Right lobe of liver (tissue), 6 donors: ENCODE measurements around the gene SLC4A4. TPM values are rescaled to one million over a fixed set of nuclear protein-coding genes. Genes with fewer than 3 reads are reported as not detected.
A peak's percentile ranks its signal among the peaks of the same experiment; 100 is the strongest.

Experiments used
- ATAC-seq, 4 donors: fragments of 200-7000 bp; cut with Tn5 transposase; one replicate each; pipeline ENCODE4 v1.9.1; 2020; ENCODE audit warnings: mild to moderate bottlenecking in 4 of 4, moderate library complexity in 4 of 4
- DNase-seq, 3 donors: peaks; one replicate each; pipeline ENCODE4 v3.0.0-alpha.2; 2020
- H3K27ac ChIP-seq, 3 donors: fragments of 200-600 bp; one replicate each; pipeline ENCODE4 v1.8.0; 2022
- H3K27me3 ChIP-seq, 2 donors: fragments of 200-600 bp; one replicate each; pipeline ENCODE4 v1.8.0; 2022
- H3K36me3 ChIP-seq, 4 donors: fragments of 200-600 bp; sonication (generic) in 1 of 4; one replicate each; pipeline versions ENCODE4 v1.5.1 to v1.8.0; 2017 to 2022; ENCODE audit warnings: control low read depth in 1 of 4
- H3K4me1 ChIP-seq, 4 donors: fragments of 200-600 bp; sonication (generic) in 1 of 4; one replicate each; pipeline versions ENCODE4 v1.5.1 to v1.8.0; 2017 to 2022; ENCODE audit warnings: control low read depth in 1 of 4
- H3K4me3 ChIP-seq, 3 donors: fragments of 200-600 bp; one replicate each; pipeline ENCODE4 v1.8.0; 2022
- H3K9me3 ChIP-seq, 4 donors: fragments of 200-600 bp; sonication (generic) in 1 of 4; one replicate each; pipeline versions ENCODE4 v1.5.1 to v1.8.0; 2017 to 2022; ENCODE audit warnings: control low read depth in 1 of 4
- CTCF ChIP-seq, 4 donors: fragments of 200-600 bp in 3 of 4; fragments of 450-650 bp in 1 of 4; IDR thresholded peaks; one replicate each; pipeline versions ENCODE4 v1.5.1 to v1.8.0; 2016 to 2022; ENCODE audit warnings: antibody characterized with exemption in 4 of 4, mild to moderate bottlenecking in 2 of 4
- POLR2A ChIP-seq: fragments of 450-650 bp; IDR thresholded peaks from one replicate; pipeline ENCODE4 v1.6.1; 2017; ENCODE audit warnings: antibody characterized with exemption, mild to moderate bottlenecking
- WGBS: methylation state at CpG from one replicate; pipeline ENCODE4 v1.1.6; 2018; ENCODE audit warnings: low coverage, low lambda C conversion rate; ENCODE audit not compliant: insufficient coverage; ENCODE audit errors: missing lambda C conversion rate; 5-methylcytosine and 5-hydroxymethylcytosine counted together
- intact Hi-C, 2 donors: fragments of 100-400 bp; cut with DNase I; formaldehyde crosslinking; loops; one replicate each; pipeline versions ENCODE4 v1.11.2 to v1.14.1; 2022
- total RNA-seq, 6 experiments: library from RNA; depleted of rRNA in 2 of 6; stranded (reverse); fragments of >200 nt in 2 of 6; fragmentation: NEBNext Ultra II Directional in 3 of 6; extraction: Animal tissue kit (Norgen Biotek cat#: 25700) in 3 of 6; gene quantifications; one replicate each; pipeline versions ENCODE4 v1.1.0 to v1.2.4, GENCODE V29; 2016 to 2023
- donor health status: DM: no; HTN: yes; CAD: no.
- donor health status: DM: no; HTN: no; CAD: no.
- donor health status: DM: no; HTN: no; CAD: no.
- donor health status: DM: no; HTN: yes; CAD: no.
- donor health status: DM: no; HTN: yes; CAD: no.

SLC4A4 gene
- total RNA-seq, 6 experiments from 2014 or later = 16.5 to 28.7 (median 24.4) TPM

GRCh38 chr4:71498625-71499024, 159.8 kb downstream of the SLC4A4 start:
- H3K36me3 ChIP-seq = no peaks in the 10 kb centered on the region
- H3K9me3 ChIP-seq = no peaks in the 10 kb centered on the region
- DNase-seq (no peak), ATAC-seq (no peak)
- TF ChIP-seq CTCF (IDR thresholded peaks at IDR 0.05) (no peak), POLR2A (no peak)
- intact Hi-C loops = no loop called here
- no peaks in the 10 kb centered on the region for H3K27me3 ChIP-seq
- H3K4me1 ChIP-seq = no peaks in the 10 kb centered on the region
- no peak overlapping the region for H3K27ac ChIP-seq
- no peak overlapping the region for H3K4me3 ChIP-seq

GRCh38 chr4:71501992-71502391, 163.2 kb downstream of the SLC4A4 start:
- 93% methylated on average over 3 of the region's 7 CpGs for WGBS
- ATAC-seq (no peak), DNase-seq (no peak)
- no peak overlapping the region for H3K4me3 ChIP-seq
- TF ChIP-seq CTCF (IDR thresholded peaks at IDR 0.05) (no peak), POLR2A (no peak)
- no peaks in the 10 kb centered on the region for H3K27me3 ChIP-seq
- no peak overlapping the region for H3K27ac ChIP-seq
- H3K4me1 ChIP-seq = no peaks in the 10 kb centered on the region
- intact Hi-C loops = no loop called here
- H3K36me3 ChIP-seq = no peaks in the 10 kb centered on the region
- no peaks in the 10 kb centered on the region for H3K9me3 ChIP-seq

- 100% methylated on average over 1 of the region's 2 CpGs for WGBS
- Histone ChIP-seq H3K27me3 (no peaks in the 10 kb centered on the region), H3K4me3 (no peak overlapping the region), H3K4me1 (no peaks in the 10 kb centered on the region), H3K27ac (no peak overlapping the region), H3K9me3 (no peaks in the 10 kb centered on the region), H3K36me3 (no peaks in the 10 kb centered on the region)
- no peak for TF ChIP-seq POLR2A
- TF ChIP-seq CTCF (IDR thresholded peaks at IDR 0.05) = no peak
- no peak for DNase-seq
- intact Hi-C loops = no loop called here
- ATAC-seq = peak in 1 of 4 donors; percentile 46
Observed at GRCh38 chr4:71518283-71518989, 179.6 kb downstream of the SLC4A4 start.

GRCh38 chr4:71520308-71520707, 181.5 kb downstream of the SLC4A4 start:
- no peak for TF ChIP-seq POLR2A
- no peak for TF ChIP-seq CTCF (IDR thresholded peaks at IDR 0.05)
- H3K4me1 ChIP-seq = no peaks in the 10 kb centered on the region
- no peak overlapping the region for H3K4me3 ChIP-seq
- H3K27ac ChIP-seq = no peak overlapping the region
- no peaks in the 10 kb centered on the region for H3K9me3 ChIP-seq
- DNase-seq = no peak
- intact Hi-C loops = no loop called here
- WGBS = 79% methylated on average over 1 of the region's 1 CpG
- no peaks in the 10 kb centered on the region for H3K27me3 ChIP-seq
- no peak for ATAC-seq
- H3K36me3 ChIP-seq = no peaks in the 10 kb centered on the region

- 86% methylated on average over 1 of the region's 1 CpG for WGBS
- Histone ChIP-seq H3K9me3 (no peaks in the 10 kb centered on the region), H3K27me3 (no peaks in the 10 kb centered on the region), H3K36me3 (no peaks in the 10 kb centered on the region), H3K27ac (no peak overlapping the region), H3K4me1 (no peaks in the 10 kb centered on the region), H3K4me3 (no peak overlapping the region)
- TF ChIP-seq POLR2A (no peak), CTCF (IDR thresholded peaks at IDR 0.05) (no peak)
- intact Hi-C loops = no loop called here
- ATAC-seq (no peak), DNase-seq (no peak)
Observed at GRCh38 chr4:71520850-71521249, 182.0 kb downstream of the SLC4A4 start.
